Pancreas (tissue), 10 donors: ENCODE data around the gene HTR1D. TPM values are rescaled to one million over a fixed set of nuclear protein-coding genes. Genes with fewer than 3 reads are reported as not detected.

Experiments
- ATAC-seq, 4 donors: fragments of 200-7000 bp; cut with Tn5 transposase; one replicate each; pipeline versions ENCODE4 v1.8.0 to v1.9.1; 2020; ENCODE audit warnings: mild to moderate bottlenecking in 4 of 4, moderate library complexity in 4 of 4
- DNase-seq, 6 donors: peaks; one replicate each; pipeline ENCODE4 v3.0.0-alpha.2; 2020
- FAIRE-seq: peaks from 2 replicates; lab custom pipeline; 2012; peaks lifted over from hg19 to GRCh38; lab: Jason Lieb, UNC
- H3K27ac ChIP-seq, 4 donors: fragments of 200-600 bp; sonication (generic); 1 replicate in 3 of 4; 2 replicates in 1 of 4; pipeline versions ENCODE4 v1.5.0 to v1.8.0; 2020
- H3K27me3 ChIP-seq, 4 donors: fragments of 200-600 bp; one replicate each; pipeline ENCODE4 v1.8.0; 2021
- H3K36me3 ChIP-seq, 3 donors: fragments of 200-600 bp; sonication (generic) in 1 of 3; one replicate each; pipeline versions ENCODE4 v1.5.0 to v1.8.0; 2020 to 2021
- H3K4me1 ChIP-seq, 3 donors: fragments of 200-600 bp; one replicate each; pipeline ENCODE4 v1.8.0; 2021
- H3K4me3 ChIP-seq, 4 donors: fragments of 200-600 bp; sonication (generic) in 2 of 4; one replicate each; pipeline versions ENCODE4 v1.5.0 to v1.8.0; 2020 to 2021
- H3K9me3 ChIP-seq, 4 donors: fragments of 200-600 bp; one replicate each; pipeline ENCODE4 v1.8.0; 2021
- CTCF ChIP-seq, 4 donors: fragments of 200-600 bp; sonication (generic) in 3 of 4; IDR thresholded peaks; one replicate each; pipeline versions ENCODE4 v1.5.0 to v1.8.0; 2021; ENCODE audit warnings: antibody characterized with exemption in 4 of 4
- WGBS, 2 donors: extraction: QIAGEN DNeasy Blood & Tissue Kit; methylation state at CpG; one replicate each; pipeline ENCODE4 v1.1.7; 2013; 5-methylcytosine and 5-hydroxymethylcytosine counted together
- intact Hi-C, 3 donors: fragments of 100-400 bp; cut with DNase I; formaldehyde crosslinking; loops; one replicate each; pipeline versions ENCODE4 v1.11.1 to v1.14.2; 2022
- polyA plus RNA-seq, 2 donors: library from polyadenylated mRNA; stranded (reverse); fragments of 200-250 nt; gene quantifications; one replicate each; pipeline ENCODE4 v1.2.3, GENCODE V29; 2013
- total RNA-seq, 6 donors: library from RNA; stranded (reverse); fragmentation: NEBNext Ultra II Directional in 4 of 6; extraction: Animal tissue kit (Norgen Biotek cat#: 25700) in 4 of 6; gene quantifications; one replicate each; pipeline versions ENCODE4 v1.2.1 to v1.2.4, GENCODE V29; 2021 to 2023
- donor health status: healthy with polysubstance abuse.
- donor health status: DM: no; HTN: no; CAD: no; lungs with moderate emphysema.
- donor health status: DM: no; HTN: no; CAD: no.
- donor health status: control.
- donor health status: control.
- donor health status: Bipolar disorder and iron deficiency.
- donor health status: DM: yes; HTN: yes; CAD: no.
- donor health status: DM: no; HTN: no; CAD: no.
- donor health status: DM: no; HTN: no; CAD: no.
- donor health status: DM: yes; HTN: yes; CAD: no.

HTR1D gene
- total and polyA plus RNA-seq, 8 donors = 0.06 to 0.23 (median 0.17) TPM; not detected in 2

- H3K4me1 ChIP-seq = no peaks in the 10 kb centered on the region
- no peak for ATAC-seq
- no peaks in the 10 kb centered on the region for H3K9me3 ChIP-seq
- TF ChIP-seq CTCF (IDR thresholded peaks at IDR 0.05) = no peak
- no peak for FAIRE-seq
- DNase-seq = no peak
- intact Hi-C loops = no loop called here
- no peak overlapping the region for H3K27ac ChIP-seq
- 84 to 86% methylated on average over 7 of the region's 7 CpGs for WGBS, 2 donors
- H3K27me3 ChIP-seq = no peaks in the 10 kb centered on the region
- no peak overlapping the region for H3K4me3 ChIP-seq
- H3K36me3 ChIP-seq = no peaks in the 10 kb centered on the region
Measured at GRCh38 chr1:23242414-23242813, 25.1 kb upstream of the HTR1D start.

GRCh38 chr1:23239638-23240295 is 22.5 kb upstream of the HTR1D start:
- WGBS, 2 donors = 70 to 77% methylated on average over 5 of the region's 5 CpGs
- no peak for DNase-seq
- no peak for ATAC-seq
- Histone ChIP-seq H3K27me3 (no peaks in the 10 kb centered on the region), H3K27ac (no peak overlapping the region), H3K4me3 (no peak overlapping the region), H3K36me3 (no peaks in the 10 kb centered on the region), H3K9me3 (no peaks in the 10 kb centered on the region), H3K4me1 (no peaks in the 10 kb centered on the region)
- intact Hi-C loops = no loop called here
- no peak for FAIRE-seq
- TF ChIP-seq CTCF (IDR thresholded peaks at IDR 0.05) = no peak

GRCh38 chr1:23238565-23238964 is 21.3 kb upstream of the HTR1D start:
- intact Hi-C loops = no loop called here
- no peaks in the 10 kb centered on the region for H3K9me3 ChIP-seq
- WGBS, 2 donors = 73 to 94% methylated on average over 2 of the region's 2 CpGs
- H3K36me3 ChIP-seq = no peaks in the 10 kb centered on the region
- no peak for DNase-seq
- TF ChIP-seq CTCF (IDR thresholded peaks at IDR 0.05) = no peak
- no peak overlapping the region for H3K4me3 ChIP-seq
- no peaks in the 10 kb centered on the region for H3K27me3 ChIP-seq
- no peaks in the 10 kb centered on the region for H3K4me1 ChIP-seq
- ATAC-seq = no peak
- no peak for FAIRE-seq
- no peak overlapping the region for H3K27ac ChIP-seq

GRCh38 chr1:23237508-23237907 is 20.2 kb upstream of the HTR1D start:
- H3K9me3 ChIP-seq = no peaks in the 10 kb centered on the region
- no peak overlapping the region for H3K4me3 ChIP-seq
- intact Hi-C loops = no loop called here
- TF ChIP-seq CTCF (IDR thresholded peaks at IDR 0.05) = no peak
- DNase-seq (no peak), ATAC-seq (no peak), FAIRE-seq (no peak)
- WGBS, 2 donors = 88 to 93% methylated on average over 2 of the region's 2 CpGs
- no peaks in the 10 kb centered on the region for H3K36me3 ChIP-seq
- no peaks in the 10 kb centered on the region for H3K4me1 ChIP-seq
- H3K27ac ChIP-seq = no peak overlapping the region
- no peaks in the 10 kb centered on the region for H3K27me3 ChIP-seq

- Histone ChIP-seq H3K4me3 (no peak overlapping the region), H3K4me1 (no peaks in the 10 kb centered on the region), H3K27me3 (no peaks in the 10 kb centered on the region), H3K27ac (no peak overlapping the region), H3K36me3 (no peaks in the 10 kb centered on the region), H3K9me3 (no peaks in the 10 kb centered on the region)
- WGBS, 2 donors = 86% methylated on average over 2 of the region's 2 CpGs
- no peak for ATAC-seq
- no peak for DNase-seq
- TF ChIP-seq CTCF (IDR thresholded peaks at IDR 0.05) = no peak
- FAIRE-seq = no peak
- intact Hi-C loops = no loop called here
Measured at GRCh38 chr1:23227806-23228205, 10.5 kb upstream of the HTR1D start.
